Right atrium auricular region (tissue), 2 donors: ENCODE data around the gene EDIL3. TPM values are rescaled to one million over a fixed set of nuclear protein-coding genes. Genes with fewer than 3 reads are reported as not detected.

Source experiments
- DNase-seq: peaks from one replicate; pipeline ENCODE4 v3.0.0-alpha.2; 2019; ENCODE audit warnings: low spot score
- H3K27ac ChIP-seq, 2 donors: fragments of 200-600 bp; sonication (generic); 1 replicate in 1 of 2; 2 replicates in 1 of 2; pipeline ENCODE4 v1.5.1; 2016 to 2019
- H3K27me3 ChIP-seq, 2 donors: fragments of 200-600 bp; sonication (generic); one replicate each; pipeline versions ENCODE4 v1.5.1 to v1.6.0; 2017 to 2019
- H3K36me3 ChIP-seq: fragments of 200-600 bp; sonication (generic); one replicate; pipeline ENCODE4 v1.5.1; 2016
- H3K4me1 ChIP-seq, 2 donors: fragments of 200-600 bp; sonication (generic); one replicate each; pipeline versions ENCODE4 v1.5.1 to v1.6.0; 2017 to 2019
- H3K4me3 ChIP-seq, 2 donors: fragments of 200-600 bp; sonication (generic); 1 replicate in 1 of 2; 2 replicates in 1 of 2; pipeline ENCODE4 v1.5.1; 2017 to 2019; ENCODE audit warnings: mild to moderate bottlenecking in 1 of 2, moderate library complexity in 1 of 2
- H3K9me3 ChIP-seq, 2 donors: fragments of 200-600 bp; sonication (generic); one replicate each; pipeline ENCODE4 v1.5.1; 2019
- total RNA-seq, 2 donors: library from RNA; depleted of rRNA; stranded (reverse); fragments of >200 nt; gene quantifications; one replicate each; pipeline ENCODE4 v1.1.0, GENCODE V29; 2016
- TF ChIP-seq, protein P1 (sequence below), 2 donors: fragments of 200-600 bp; sonication (generic); IDR thresholded peaks; one replicate each; pipeline ENCODE4 v1.5.1; 2019; ENCODE audit warnings: antibody characterized with exemption in 2 of 2

The EDIL3 gene
- total RNA-seq, 2 donors from 2014 or later = 9.0 to 10.8 TPM

- Histone ChIP-seq H3K9me3 (no peaks in the 10 kb centered on the region), H3K27me3 (no peaks in the 10 kb centered on the region), H3K4me3 (no peak overlapping the region), H3K4me1 (no peaks in the 10 kb centered on the region), H3K36me3 (no peaks in the 10 kb centered on the region), H3K27ac (no peak overlapping the region)
- TF ChIP-seq, protein P1, sequence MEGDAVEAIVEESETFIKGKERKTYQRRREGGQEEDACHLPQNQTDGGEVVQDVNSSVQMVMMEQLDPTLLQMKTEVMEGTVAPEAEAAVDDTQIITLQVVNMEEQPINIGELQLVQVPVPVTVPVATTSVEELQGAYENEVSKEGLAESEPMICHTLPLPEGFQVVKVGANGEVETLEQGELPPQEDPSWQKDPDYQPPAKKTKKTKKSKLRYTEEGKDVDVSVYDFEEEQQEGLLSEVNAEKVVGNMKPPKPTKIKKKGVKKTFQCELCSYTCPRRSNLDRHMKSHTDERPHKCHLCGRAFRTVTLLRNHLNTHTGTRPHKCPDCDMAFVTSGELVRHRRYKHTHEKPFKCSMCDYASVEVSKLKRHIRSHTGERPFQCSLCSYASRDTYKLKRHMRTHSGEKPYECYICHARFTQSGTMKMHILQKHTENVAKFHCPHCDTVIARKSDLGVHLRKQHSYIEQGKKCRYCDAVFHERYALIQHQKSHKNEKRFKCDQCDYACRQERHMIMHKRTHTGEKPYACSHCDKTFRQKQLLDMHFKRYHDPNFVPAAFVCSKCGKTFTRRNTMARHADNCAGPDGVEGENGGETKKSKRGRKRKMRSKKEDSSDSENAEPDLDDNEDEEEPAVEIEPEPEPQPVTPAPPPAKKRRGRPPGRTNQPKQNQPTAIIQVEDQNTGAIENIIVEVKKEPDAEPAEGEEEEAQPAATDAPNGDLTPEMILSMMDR (IDR thresholded peaks at IDR 0.05) = no peak
- no peak for DNase-seq
Measured at GRCh38 chr5:84362061-84362720, 22.5 kb downstream of the EDIL3 start.

- Histone ChIP-seq H3K27me3 (no peaks in the 10 kb centered on the region), H3K4me1 (no peaks in the 10 kb centered on the region), H3K4me3 (no peak overlapping the region), H3K36me3 (no peaks in the 10 kb centered on the region), H3K27ac (no peak overlapping the region), H3K9me3 (no peaks in the 10 kb centered on the region)
- TF ChIP-seq, protein P1 (IDR thresholded peaks at IDR 0.05) = no peak
- DNase-seq = no peak
Measured at GRCh38 chr5:84361572-84361971, 23.1 kb downstream of the EDIL3 start.

- Histone ChIP-seq H3K36me3 (no peaks in the 10 kb centered on the region), H3K27ac (no peak overlapping the region), H3K9me3 (no peaks in the 10 kb centered on the region), H3K4me3 (no peak overlapping the region), H3K27me3 (no peaks in the 10 kb centered on the region), H3K4me1 (no peaks in the 10 kb centered on the region)
- DNase-seq = no peak
- TF ChIP-seq, protein P1 (IDR thresholded peaks at IDR 0.05) = no peak
Measured at GRCh38 chr5:84360056-84360455, 24.6 kb downstream of the EDIL3 start.

DNA sequence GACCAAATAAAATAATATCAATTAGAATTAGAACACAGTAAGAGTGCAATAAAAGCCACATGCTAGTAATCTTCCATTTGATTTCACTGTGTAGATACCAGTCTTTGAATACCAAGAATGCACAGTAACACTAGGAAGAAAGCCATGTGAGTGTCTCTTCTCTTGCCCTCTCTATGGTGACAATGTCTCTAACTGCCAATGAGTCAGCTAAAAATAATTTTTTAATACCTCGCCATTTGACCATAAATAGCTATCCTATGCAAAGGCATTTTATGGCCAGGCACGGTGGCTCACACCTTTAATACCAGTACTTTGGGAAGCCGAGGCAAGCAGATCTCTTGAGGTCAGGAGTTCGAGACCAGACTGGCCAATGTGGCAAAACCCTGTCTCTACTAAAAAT is 30.6 kb downstream of the EDIL3 start:
- TF ChIP-seq, protein P1 (IDR thresholded peaks at IDR 0.05) = no peak
- Histone ChIP-seq H3K4me3 (no peak overlapping the region), H3K27me3 (no peaks in the 10 kb centered on the region), H3K27ac (no peak overlapping the region), H3K9me3 (no peaks in the 10 kb centered on the region), H3K36me3 (no peaks in the 10 kb centered on the region), H3K4me1 (no peaks in the 10 kb centered on the region)
- DNase-seq = no peak

GRCh38 chr5:84344788-84345187 is 39.9 kb downstream of the EDIL3 start:
- no peaks in the 10 kb centered on the region for H3K4me1 ChIP-seq
- H3K27ac ChIP-seq = no peak overlapping the region
- TF ChIP-seq, protein P1 (IDR thresholded peaks at IDR 0.05) = no peak
- H3K9me3 ChIP-seq = no peaks in the 10 kb centered on the region
- no peaks in the 10 kb centered on the region for H3K27me3 ChIP-seq
- no peak for DNase-seq
- no peak overlapping the region for H3K4me3 ChIP-seq
- H3K36me3 ChIP-seq = no peaks in the 10 kb centered on the region

- Histone ChIP-seq H3K27me3 (no peaks in the 10 kb centered on the region), H3K4me3 (no peak overlapping the region), H3K9me3 (no peaks in the 10 kb centered on the region), H3K4me1 (no peaks in the 10 kb centered on the region), H3K36me3 (no peaks in the 10 kb centered on the region), H3K27ac (no peak overlapping the region)
- TF ChIP-seq, protein P1 (IDR thresholded peaks at IDR 0.05) = no peak
- DNase-seq = no peak
Measured at GRCh38 chr5:84343171-84343570, 41.5 kb downstream of the EDIL3 start.
